OCI-LY1 (cell line): ENCODE results near the gene HAS3.

Source experiments
- H2AFZ ChIP-seq: fragments of 200-600 bp; sonication (generic), shearing (Covaris generic); 2 replicates; pipeline ENCODE4 v1.6.0; 2014; ENCODE audit warnings: antibody characterized with exemption, mild to moderate bottlenecking, low read length
- H3F3A ChIP-seq: fragments of 200-600 bp; sonication (generic), shearing (Covaris generic); 2 replicates; pipeline ENCODE4 v1.6.0; 2014; ENCODE audit warnings: mild to moderate bottlenecking, antibody characterized with exemption, low read length, moderate library complexity; ENCODE audit not compliant: insufficient read depth
- H3K27ac ChIP-seq: fragments of 200-600 bp; sonication (generic); 2 replicates; pipeline ENCODE4 v1.5.1; 2014; ENCODE audit warnings: low read length, mixed run types, mild to moderate bottlenecking, low read depth; ENCODE audit not compliant: poor library complexity, severe bottlenecking
- H3K27me3 ChIP-seq: fragments of 200-600 bp; sonication (generic); 2 replicates; pipeline ENCODE4 v1.6.0; 2014; ENCODE audit warnings: antibody characterized with exemption, mild to moderate bottlenecking, low read length, moderate library complexity; ENCODE audit not compliant: insufficient read depth
- H3K36me3 ChIP-seq: fragments of 200-600 bp; sonication (generic); 2 replicates; pipeline ENCODE4 v1.6.1; 2014; ENCODE audit warnings: mild to moderate bottlenecking, antibody characterized with exemption, low read length, moderate library complexity, mixed read lengths; ENCODE audit not compliant: insufficient read depth
- H3K4me1 ChIP-seq: fragments of 200-600 bp; sonication (generic); 2 replicates; pipeline ENCODE4 v1.5.1; 2014; ENCODE audit warnings: mild to moderate bottlenecking, low read length, moderate library complexity; ENCODE audit not compliant: insufficient read depth, severe bottlenecking
- H3K4me2 ChIP-seq: fragments of 200-600 bp; sonication (generic), shearing (Covaris generic); 2 replicates; pipeline ENCODE4 v1.6.1; 2014; ENCODE audit warnings: low read length
- H3K4me3 ChIP-seq: fragments of 200-600 bp; sonication (generic); 2 replicates; pipeline ENCODE4 v1.5.1; 2014; ENCODE audit warnings: low read length, low read depth, mild to moderate bottlenecking, mixed read lengths; ENCODE audit not compliant: poor library complexity, severe bottlenecking
- H3K79me2 ChIP-seq: fragments of 200-600 bp; shearing (Covaris generic); 2 replicates; pipeline ENCODE4 v1.6.1; 2016; ENCODE audit warnings: mixed run types, low read length, mixed read lengths; ENCODE audit not compliant: insufficient read depth
- H3K9ac ChIP-seq: fragments of 200-600 bp; sonication (generic), shearing (Covaris generic); 2 replicates; pipeline ENCODE4 v1.6.1; 2014; ENCODE audit warnings: mild to moderate bottlenecking, low read length, mixed read lengths
- H3K9me2 ChIP-seq: fragments of 200-600 bp; sonication (generic), shearing (Covaris generic); 2 replicates; pipeline ENCODE4 v1.6.1; 2014; ENCODE audit warnings: low read depth, mild to moderate bottlenecking, low read length, mixed read lengths
- H3K9me3 ChIP-seq: fragments of 200-600 bp; shearing (Covaris generic); 2 replicates; pipeline ENCODE4 v1.6.1; 2014; ENCODE audit warnings: low read length, mixed read lengths
- H4K20me1 ChIP-seq: fragments of 200-600 bp; sonication (generic), shearing (Covaris generic); 2 replicates; pipeline ENCODE4 v1.6.0; 2016; ENCODE audit warnings: mild to moderate bottlenecking, low read length; ENCODE audit not compliant: insufficient read depth
- CTCF ChIP-seq: fragments of 200-600 bp; sonication (generic), shearing (Covaris generic); IDR thresholded peaks from 2 replicates; pipeline ENCODE4 v1.5.1; 2017; ENCODE audit warnings: mild to moderate bottlenecking, antibody characterized with exemption, low read length, moderate library complexity, mixed read lengths
- EZH2 ChIP-seq: fragments of 200-600 bp; sonication (generic), shearing (Covaris generic); IDR thresholded peaks from 2 replicates; pipeline ENCODE4 v1.8.0; 2017; ENCODE audit warnings: borderline replicate concordance, mixed run types, mild to moderate bottlenecking, antibody characterized with exemption, low read length, moderate library complexity, mixed read lengths

Gene HAS3

GRCh38 chr16:69106491-69107315 is 1.2 kb downstream of the HAS3 start:
- no peak overlapping the region for H3K27ac ChIP-seq
- TF ChIP-seq EZH2 (no peak), CTCF (no peak)
- peak overlapping the region; percentile 29; the same call in 1 of the 2 replicates for H3K9ac ChIP-seq
- no peaks in the 10 kb centered on the region for H3F3A ChIP-seq
- H3K79me2 ChIP-seq = no peaks in the 10 kb centered on the region
- H3K4me2 ChIP-seq = peak overlapping the region; percentile 85
- H3K4me3 ChIP-seq = peak overlapping the region; percentile 55
- H3K27me3 ChIP-seq = peaks cover 10% of the 10 kb centered on the region
- H3K9me3 ChIP-seq = no peaks in the 10 kb centered on the region
- no peak overlapping the region for H2AFZ ChIP-seq
- no peaks in the 10 kb centered on the region for H4K20me1 ChIP-seq
- H3K9me2 ChIP-seq = no peaks in the 10 kb centered on the region
- peaks cover 17% of the 10 kb centered on the region for H3K4me1 ChIP-seq
- H3K36me3 ChIP-seq = peaks cover 5% of the 10 kb centered on the region; the same call in 1 of the 2 replicates

- H4K20me1 ChIP-seq = no peaks in the 10 kb centered on the region
- H3K27ac ChIP-seq = no peak overlapping the region
- no peak overlapping the region for H2AFZ ChIP-seq
Measured at GRCh38 chr16:69107316-69107962, 2.0 kb downstream of the HAS3 start.

More at GRCh38 chr16:69107316-69107962, 2.0 kb downstream of the HAS3 start:
- peaks cover 5% of the 10 kb centered on the region; the same call in 1 of the 2 replicates for H3K36me3 ChIP-seq
- H3K27me3 ChIP-seq = peaks cover 10% of the 10 kb centered on the region
- no peaks in the 10 kb centered on the region for H3F3A ChIP-seq
- no peaks in the 10 kb centered on the region for H3K79me2 ChIP-seq
- peak overlapping the region; percentile 55 for H3K4me3 ChIP-seq
- TF ChIP-seq CTCF = no peak
- no peak for TF ChIP-seq EZH2
- peak overlapping the region; percentile 85; the same call in 1 of the 2 replicates for H3K4me2 ChIP-seq
- H3K4me1 ChIP-seq = peaks cover 17% of the 10 kb centered on the region
- H3K9me3 ChIP-seq = no peaks in the 10 kb centered on the region
- no peak overlapping the region for H3K9ac ChIP-seq
- H3K9me2 ChIP-seq = no peaks in the 10 kb centered on the region
